Heart left ventricle (tissue), 13 donors: ENCODE data around the gene SLC25A15.

Experiments used
- POLR2A ChIP-seq, 2 donors: fragments of 450-650 bp; IDR thresholded peaks; one replicate each; pipeline ENCODE4 v1.6.1; 2017; ENCODE audit warnings: antibody characterized with exemption in 2 of 2, mild to moderate bottlenecking in 2 of 2, moderate library complexity in 2 of 2
- TF ChIP-seq, protein P1 (sequence below), 12 donors: fragments of 200-600 bp; sonication (generic) in 4 of 12; IDR thresholded peaks; one replicate each; pipeline versions ENCODE4 v1.5.0 to v1.8.0; 2018 to 2022; ENCODE audit warnings: antibody characterized with exemption in 12 of 12, mild to moderate bottlenecking in 5 of 12
- donor health status: ischemic (EF 13 %, LVEDD 7.1; RV severe dilation, severe dysfunction).
- donor health status: DM: no; HTN: yes; CAD: no.
- donor health status: DM: no; HTN: no; CAD: no.
- donor health status: ischemic (EF 25% LVEDD 6.9; RV normal size, moderate dysfunction).
- donor health status: ischemic (EF 25% LVEDD 5.7; RV mildly dilated, moderate dysfunction).
- donor health status: ischemic (EF 35%, LVEDD 5.7; RV mildly dilated, moderate dysfunction).
- donor health status: nonischemic (EF 11% LVEDD 7.7; RV severe dilation, severe dysfunction).
- donor health status: DM: yes; HTN: yes; CAD: no.
- donor health status: PGD.
- donor health status: ischemic (EF 29% LVEDD 5.4; RV normal size, mild dysfunction).
- donor health status: nonischemic (EF 23%, LVEDD 6.1; RV moderate dilation, normal function).

- no peak for TF ChIP-seq POLR2A (IDR thresholded peaks at IDR 0.05)
- TF ChIP-seq, protein P1, sequence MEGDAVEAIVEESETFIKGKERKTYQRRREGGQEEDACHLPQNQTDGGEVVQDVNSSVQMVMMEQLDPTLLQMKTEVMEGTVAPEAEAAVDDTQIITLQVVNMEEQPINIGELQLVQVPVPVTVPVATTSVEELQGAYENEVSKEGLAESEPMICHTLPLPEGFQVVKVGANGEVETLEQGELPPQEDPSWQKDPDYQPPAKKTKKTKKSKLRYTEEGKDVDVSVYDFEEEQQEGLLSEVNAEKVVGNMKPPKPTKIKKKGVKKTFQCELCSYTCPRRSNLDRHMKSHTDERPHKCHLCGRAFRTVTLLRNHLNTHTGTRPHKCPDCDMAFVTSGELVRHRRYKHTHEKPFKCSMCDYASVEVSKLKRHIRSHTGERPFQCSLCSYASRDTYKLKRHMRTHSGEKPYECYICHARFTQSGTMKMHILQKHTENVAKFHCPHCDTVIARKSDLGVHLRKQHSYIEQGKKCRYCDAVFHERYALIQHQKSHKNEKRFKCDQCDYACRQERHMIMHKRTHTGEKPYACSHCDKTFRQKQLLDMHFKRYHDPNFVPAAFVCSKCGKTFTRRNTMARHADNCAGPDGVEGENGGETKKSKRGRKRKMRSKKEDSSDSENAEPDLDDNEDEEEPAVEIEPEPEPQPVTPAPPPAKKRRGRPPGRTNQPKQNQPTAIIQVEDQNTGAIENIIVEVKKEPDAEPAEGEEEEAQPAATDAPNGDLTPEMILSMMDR (IDR thresholded peaks at IDR 0.05), result no peak
Observed at GRCh38 chr13:40762849-40763248, 26.6 kb upstream of the SLC25A15 start.
